Measurements from ENCODE around the gene RPL31. TPM values are rescaled to one million over a fixed set of nuclear protein-coding genes. Genes with fewer than 3 reads are reported as not detected.

The RPL31 gene
- total and polyA plus RNA-seq, 2 donors (not counting 1 experiment from before 2014, with no cell fraction given) = 1,767 to 2,170 TPM

DNA sequence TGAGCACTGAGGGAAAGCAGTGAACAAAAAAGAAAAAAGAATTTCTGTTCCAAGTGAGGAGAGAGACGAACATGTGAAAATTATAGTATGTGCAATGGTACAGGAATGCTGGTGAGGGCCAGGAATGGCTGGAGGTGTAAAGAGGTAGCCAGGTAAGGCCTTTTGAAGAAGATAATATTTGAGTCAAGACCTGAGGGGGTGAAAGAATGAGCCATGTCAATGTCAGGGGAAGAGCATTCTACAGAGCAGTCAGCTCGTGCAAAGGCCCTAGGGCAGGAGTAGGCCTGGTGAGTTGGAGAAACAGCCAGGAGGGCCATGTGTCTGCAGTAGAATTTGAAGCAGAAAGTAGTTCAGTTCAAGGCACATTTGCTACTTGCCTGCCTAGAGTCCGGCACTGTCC lies 12.4 kb upstream of the RPL31 start:
- H3K4me3 Mint-ChIP-seq = no peak overlapping the region
- H3K9me3 Mint-ChIP-seq (ENCODE audit: insufficient read depth) = no peaks in the 10 kb centered on the region
- Histone ChIP-seq H3K27ac (ENCODE audit: low read length in 2 of 2) (no peak overlapping the region), H3K79me2 (ENCODE audit: control insufficient read depth, insufficient read depth, low read length) (no peaks in the 10 kb centered on the region), H3K4me2 (replicated peaks; ENCODE audit: low read depth, low read length, poor library complexity, severe bottlenecking) (no peak overlapping the region), H3K4me1 (ENCODE audit: control insufficient read depth in 2 of 2, insufficient read depth in 2 of 2, low read length in 2 of 2) (peaks cover 0 to 11% of the 10 kb centered on the region in 2 donors), H3K9me3 (ENCODE audit: control extremely low read depth in 1 of 3, control insufficient read depth in 2 of 3, insufficient read depth in 1 of 3, low read length in 2 of 3) (peaks cover 0 to 8% (median 0%) of the 10 kb centered on the region in 3 donors), H3K4me3 (ENCODE audit: control extremely low read depth in 1 of 5, extremely low read depth in 1 of 5, insufficient read depth in 1 of 5, low read depth in 2 of 5, low read length in 4 of 5) (no peak overlapping the region), H3K36me3 (replicated peaks in 1 of 2; ENCODE audit: control extremely low read depth in 1 of 2, control insufficient read depth in 1 of 2, extremely low read depth in 1 of 2, insufficient read depth in 2 of 2, low read length in 1 of 2) (no peaks in the 10 kb centered on the region), H3K27me3 (replicated peaks in 1 of 4; ENCODE audit: control extremely low read depth in 1 of 4, control insufficient read depth in 3 of 4, insufficient read depth in 4 of 4, low read length in 3 of 4) (peaks cover 0 to 4% (median 2%) of the 10 kb centered on the region in 4 experiments), H4K20me1 (ENCODE audit: control insufficient read depth, insufficient read depth, low read length, poor library complexity, severe bottlenecking) (no peaks in the 10 kb centered on the region), H2AFZ (ENCODE audit: insufficient read depth, low read depth, low read length, poor library complexity, severe bottlenecking) (no peak overlapping the region), H3K9ac (ENCODE audit: low read length) (no peak overlapping the region)
- peaks cover 6% of the 10 kb centered on the region for H3K27me3 Mint-ChIP-seq
- TF ChIP-seq CTCF (IDR thresholded peaks at IDR 0.05) = no peak
- TF ChIP-seq EZH2 (IDR thresholded peaks at IDR 0.05; ENCODE audit: borderline replicate concordance, insufficient read depth, low read depth, low read length, poor library complexity, severe bottlenecking) = no peak
- WGBS (ENCODE audit: insufficient coverage) = 90% methylated on average over 3 of the region's 3 CpGs
- DNase-seq = no peak
- ATAC-seq (ENCODE audit: low read depth) = no peak
- no peak overlapping the region for H3K27ac Mint-ChIP-seq
- peaks cover 5% of the 10 kb centered on the region for H3K4me1 Mint-ChIP-seq
- ChIA-PET POLR2A (no interaction called here), CTCF (interaction anchor here (2.7 to 5.9 kb wide), 2 partner anchors 380 to 727 kb away, joined by 9 to 88 read pairs; no protein-coding TSS in a partner anchor)
- intact Hi-C loops (cut with micrococcal nuclease) = no loop called here

DNA sequence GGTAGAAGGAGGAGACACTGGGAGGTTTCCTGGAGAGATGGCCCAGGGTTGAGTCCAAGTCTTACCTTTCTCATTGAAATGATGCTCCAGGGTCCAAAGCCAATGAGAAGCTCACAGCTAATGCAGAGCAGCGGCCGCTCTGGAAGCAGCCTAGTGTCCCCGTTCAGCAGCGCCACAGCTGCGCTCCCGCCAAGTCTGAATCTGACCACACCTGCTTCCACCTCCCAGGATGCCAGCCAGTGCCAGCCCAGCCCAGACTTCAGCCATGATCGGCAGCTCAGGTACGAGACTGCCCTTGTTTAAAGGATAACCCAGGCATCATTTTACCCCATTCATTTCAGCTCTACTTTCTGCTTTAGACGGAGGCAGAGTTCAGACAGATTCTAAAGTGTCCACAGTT lies 11.9 kb upstream of the RPL31 start:
- ChIA-PET POLR2A (no interaction called here), CTCF (interaction anchor here (2.7 to 5.9 kb wide), 2 partner anchors 381 to 727 kb away, joined by 9 to 88 read pairs; no protein-coding TSS in a partner anchor)
- H3K27ac Mint-ChIP-seq = no peak overlapping the region
- H3K9me3 Mint-ChIP-seq (ENCODE audit: insufficient read depth) = no peaks in the 10 kb centered on the region
- H3K4me1 Mint-ChIP-seq = peaks cover 5% of the 10 kb centered on the region
- H4K20me1 ChIP-seq (ENCODE audit: control insufficient read depth, insufficient read depth, low read length, poor library complexity, severe bottlenecking) = no peaks in the 10 kb centered on the region
- H3K27ac ChIP-seq (ENCODE audit: low read length in 2 of 2) = no peak overlapping the region
- H3K9ac ChIP-seq (ENCODE audit: low read length) = no peak overlapping the region
- no peak overlapping the region for H3K4me3 ChIP-seq (ENCODE audit: control extremely low read depth in 1 of 5, extremely low read depth in 1 of 5, insufficient read depth in 1 of 5, low read depth in 2 of 5, low read length in 4 of 5)
- H3K27me3 Mint-ChIP-seq = peaks cover 3% of the 10 kb centered on the region
- no peaks in the 10 kb centered on the region for H3K36me3 ChIP-seq (replicated peaks in 1 of 2; ENCODE audit: control extremely low read depth in 1 of 2, control insufficient read depth in 1 of 2, extremely low read depth in 1 of 2, insufficient read depth in 2 of 2, low read length in 1 of 2)
- WGBS (ENCODE audit: insufficient coverage) = 99% methylated on average over 8 of the region's 9 CpGs
- H3K79me2 ChIP-seq (ENCODE audit: control insufficient read depth, insufficient read depth, low read length) = no peaks in the 10 kb centered on the region
- no peak overlapping the region for H2AFZ ChIP-seq (ENCODE audit: insufficient read depth, low read depth, low read length, poor library complexity, severe bottlenecking)
- peaks cover 0 to 8% (median 0%) of the 10 kb centered on the region in 3 donors for H3K9me3 ChIP-seq (ENCODE audit: control extremely low read depth in 1 of 3, control insufficient read depth in 2 of 3, insufficient read depth in 1 of 3, low read length in 2 of 3)
- peaks cover 0 to 11% of the 10 kb centered on the region in 2 donors for H3K4me1 ChIP-seq (ENCODE audit: control insufficient read depth in 2 of 2, insufficient read depth in 2 of 2, low read length in 2 of 2)
- ATAC-seq (ENCODE audit: low read depth) = no peak
- no peak for DNase-seq
- no peak overlapping the region for H3K4me2 ChIP-seq (replicated peaks; ENCODE audit: low read depth, low read length, poor library complexity, severe bottlenecking)
- TF ChIP-seq EZH2 (IDR thresholded peaks at IDR 0.05; ENCODE audit: borderline replicate concordance, insufficient read depth, low read depth, low read length, poor library complexity, severe bottlenecking) (no peak), CTCF (IDR thresholded peaks at IDR 0.05) (no peak)
- peaks cover 0 to 2% (median under 1%) of the 10 kb centered on the region in 4 experiments for H3K27me3 ChIP-seq (replicated peaks in 1 of 4; ENCODE audit: control extremely low read depth in 1 of 4, control insufficient read depth in 3 of 4, insufficient read depth in 4 of 4, low read length in 3 of 4)
- intact Hi-C loops (cut with micrococcal nuclease) = no loop called here
- H3K4me3 Mint-ChIP-seq = no peak overlapping the region
